Activated B cell treated with CpG ODN at 0.5 μM for 24 hours (primary cell): ENCODE measurements around the gene EPS15. TPM values are rescaled to one million over a fixed set of nuclear protein-coding genes. Genes with fewer than 3 reads are reported as not detected.

Source experiments
- ATAC-seq: fragments of 200-7000 bp; cut with Tn5 transposase; one replicate; pipeline ENCODE4 v1.10.0; 2021; ENCODE audit warnings: low read depth, mild to moderate bottlenecking, moderate library complexity
- CTCF ChIA-PET: fragments of 350-600 bp; sonication (Branson Sonifier 250); formaldehyde crosslinking; loops from one replicate; lab custom pipeline; 2021; ENCODE audit warnings: antibody characterized with exemption; lab: Charles Lee
- POLR2A ChIA-PET: fragments of 350-600 bp; sonication (Branson Sonifier 250); formaldehyde crosslinking; loops from one replicate; lab custom pipeline; 2021; ENCODE audit warnings: antibody characterized with exemption; lab: Charles Lee
- DNase-seq: peaks from one replicate; pipeline ENCODE4 v3.0.0; 2022
- H3K27ac Mint-ChIP-seq: one replicate; pipeline ENCODE4 v1.8.0; 2020; ENCODE audit warnings: mixed read lengths
- H3K27me3 Mint-ChIP-seq: one replicate; pipeline ENCODE4 v1.8.0; 2021; ENCODE audit warnings: mixed read lengths
- H3K36me3 Mint-ChIP-seq: one replicate; pipeline ENCODE4 v1.8.0; 2021; ENCODE audit warnings: low read depth, mixed read lengths
- H3K4me1 Mint-ChIP-seq: one replicate; pipeline ENCODE4 v1.8.0; 2021; ENCODE audit warnings: mixed read lengths
- H3K4me3 Mint-ChIP-seq: one replicate; pipeline ENCODE4 v1.8.0; 2020; ENCODE audit warnings: mild to moderate bottlenecking, mixed read lengths
- H3K9me3 Mint-ChIP-seq: one replicate; pipeline ENCODE4 v1.8.0; 2020; ENCODE audit warnings: mixed read lengths
- intact Hi-C: fragments of 100-400 bp; cut with micrococcal nuclease; formaldehyde crosslinking; loops from one replicate; pipeline ENCODE4 v1.15.1; 2024
- total RNA-seq: library from RNA; stranded (reverse); gene quantifications from 2 replicates; pipeline ENCODE4 v1.2.3, GENCODE V29; 2022
- TF ChIP-seq, protein P1 (sequence below): fragments of 200-600 bp; IDR thresholded peaks from one replicate; pipeline ENCODE4 v1.8.0; 2022; ENCODE audit warnings: antibody characterized with exemption, mild to moderate bottlenecking

EPS15 gene
- total RNA-seq, 1 donor from 2014 or later = 150 TPM

DNA sequence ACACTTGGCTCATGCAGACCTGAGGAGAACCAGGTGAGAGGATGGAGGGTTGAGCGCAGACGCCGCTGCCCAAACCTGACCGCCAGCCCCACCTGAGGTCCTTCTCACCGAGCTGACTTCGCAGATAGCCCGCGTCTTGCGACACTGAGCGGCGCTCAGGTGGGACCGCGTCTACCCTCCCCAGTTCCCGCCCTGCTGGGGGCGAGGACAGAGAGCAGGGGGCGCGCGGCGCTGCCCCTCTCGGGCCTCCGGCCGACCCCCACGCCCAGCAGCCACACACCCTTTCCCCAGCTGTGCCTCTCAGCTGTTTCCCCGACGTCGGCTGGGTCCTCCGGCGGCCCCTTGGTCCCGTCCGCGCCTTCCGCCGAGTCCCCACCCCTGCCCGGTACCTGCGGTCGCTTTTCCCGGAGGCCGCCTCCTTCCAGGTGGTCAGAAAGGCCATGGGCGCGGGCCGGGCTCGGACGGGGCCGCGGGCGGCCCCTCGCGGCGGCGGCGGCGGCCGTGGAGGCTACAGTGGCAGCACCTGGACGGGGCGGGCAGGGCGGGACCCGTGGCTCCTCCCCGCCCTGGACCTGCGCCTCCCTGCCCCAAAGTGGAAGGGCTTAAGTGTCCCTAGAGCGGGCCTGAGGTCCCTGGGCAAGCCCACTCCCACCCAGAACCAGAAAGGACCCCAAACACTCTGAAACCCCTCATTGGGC lies 174.3 kb downstream of the EPS15 start:
- no peak overlapping the region for H3K4me3 Mint-ChIP-seq
- H3K27me3 Mint-ChIP-seq = peaks cover 26% of the 10 kb centered on the region

DNA sequence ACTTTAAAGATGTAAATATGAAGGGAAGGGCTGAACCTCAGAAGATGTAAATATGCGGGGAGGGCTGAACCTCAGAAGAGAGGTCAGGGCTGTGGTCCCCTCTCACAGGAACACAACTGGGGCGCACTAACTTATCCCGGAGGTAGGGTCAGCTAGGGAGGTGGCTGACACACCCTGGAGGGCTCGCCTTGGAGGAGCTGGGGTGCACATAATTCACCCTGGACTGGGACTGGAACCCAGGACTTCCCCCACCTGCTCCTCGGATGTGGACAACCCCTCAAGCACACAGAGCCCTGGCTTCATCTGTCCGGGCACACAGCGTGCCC lies 174.8 kb downstream of the EPS15 start:
- Mint-ChIP-seq H3K36me3 (no peaks in the 10 kb centered on the region), H3K27ac (no peak overlapping the region), H3K4me1 (peaks cover 3% of the 10 kb centered on the region), H3K27me3 (peaks cover 26% of the 10 kb centered on the region), H3K9me3 (no peaks in the 10 kb centered on the region), H3K4me3 (no peak overlapping the region)
- ChIA-PET POLR2A (no interaction called here), CTCF (no interaction called here)
- TF ChIP-seq, protein P1, sequence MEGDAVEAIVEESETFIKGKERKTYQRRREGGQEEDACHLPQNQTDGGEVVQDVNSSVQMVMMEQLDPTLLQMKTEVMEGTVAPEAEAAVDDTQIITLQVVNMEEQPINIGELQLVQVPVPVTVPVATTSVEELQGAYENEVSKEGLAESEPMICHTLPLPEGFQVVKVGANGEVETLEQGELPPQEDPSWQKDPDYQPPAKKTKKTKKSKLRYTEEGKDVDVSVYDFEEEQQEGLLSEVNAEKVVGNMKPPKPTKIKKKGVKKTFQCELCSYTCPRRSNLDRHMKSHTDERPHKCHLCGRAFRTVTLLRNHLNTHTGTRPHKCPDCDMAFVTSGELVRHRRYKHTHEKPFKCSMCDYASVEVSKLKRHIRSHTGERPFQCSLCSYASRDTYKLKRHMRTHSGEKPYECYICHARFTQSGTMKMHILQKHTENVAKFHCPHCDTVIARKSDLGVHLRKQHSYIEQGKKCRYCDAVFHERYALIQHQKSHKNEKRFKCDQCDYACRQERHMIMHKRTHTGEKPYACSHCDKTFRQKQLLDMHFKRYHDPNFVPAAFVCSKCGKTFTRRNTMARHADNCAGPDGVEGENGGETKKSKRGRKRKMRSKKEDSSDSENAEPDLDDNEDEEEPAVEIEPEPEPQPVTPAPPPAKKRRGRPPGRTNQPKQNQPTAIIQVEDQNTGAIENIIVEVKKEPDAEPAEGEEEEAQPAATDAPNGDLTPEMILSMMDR = no peak
- ATAC-seq (no peak), DNase-seq (no peak)
- intact Hi-C loops = no loop called here

More for the DNA sequence above, 174.3 kb downstream of the EPS15 start:
- DNase-seq = no peak
- intact Hi-C loops = no loop called here
- Mint-ChIP-seq H3K4me1 (peaks cover 3% of the 10 kb centered on the region), H3K27ac (no peak overlapping the region), H3K9me3 (no peaks in the 10 kb centered on the region), H3K36me3 (no peaks in the 10 kb centered on the region)
- TF ChIP-seq, protein P1 = no peak
- POLR2A ChIA-PET = interaction anchor here (0.6 kb wide), 1 partner anchor 20 kb away, joined by 5 read pairs; no protein-coding TSS in a partner anchor
- ATAC-seq = no peak
- CTCF ChIA-PET = no interaction called here

DNA sequence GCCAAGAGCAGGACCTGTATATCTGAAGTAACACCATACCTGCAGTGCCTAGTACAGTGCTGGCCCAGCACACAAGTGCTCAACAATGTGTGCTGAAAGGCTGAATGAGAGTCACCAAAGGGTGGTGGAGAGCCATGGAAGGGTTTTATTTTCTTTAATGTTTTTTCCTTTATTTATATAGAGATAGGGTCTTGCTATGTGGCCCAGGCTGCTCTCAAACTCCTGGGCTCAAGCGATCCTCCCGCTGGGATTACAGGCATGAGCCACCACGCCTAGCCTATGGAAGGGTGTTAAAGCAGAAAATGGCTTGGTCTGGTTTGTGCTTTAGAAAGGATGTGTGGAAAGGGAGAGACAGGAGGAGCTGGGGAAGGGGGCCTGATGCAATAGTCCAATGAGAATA lies 175.4 kb downstream of the EPS15 start:
- DNase-seq (no peak), ATAC-seq (no peak)
- intact Hi-C loops = no loop called here
- Mint-ChIP-seq H3K4me3 (no peak overlapping the region), H3K4me1 (peaks cover 3% of the 10 kb centered on the region), H3K36me3 (no peaks in the 10 kb centered on the region), H3K27ac (no peak overlapping the region), H3K9me3 (no peaks in the 10 kb centered on the region), H3K27me3 (peaks cover 26% of the 10 kb centered on the region)
- TF ChIP-seq, protein P1 = no peak
- POLR2A ChIA-PET = no interaction called here
- CTCF ChIA-PET = no interaction called here

DNA sequence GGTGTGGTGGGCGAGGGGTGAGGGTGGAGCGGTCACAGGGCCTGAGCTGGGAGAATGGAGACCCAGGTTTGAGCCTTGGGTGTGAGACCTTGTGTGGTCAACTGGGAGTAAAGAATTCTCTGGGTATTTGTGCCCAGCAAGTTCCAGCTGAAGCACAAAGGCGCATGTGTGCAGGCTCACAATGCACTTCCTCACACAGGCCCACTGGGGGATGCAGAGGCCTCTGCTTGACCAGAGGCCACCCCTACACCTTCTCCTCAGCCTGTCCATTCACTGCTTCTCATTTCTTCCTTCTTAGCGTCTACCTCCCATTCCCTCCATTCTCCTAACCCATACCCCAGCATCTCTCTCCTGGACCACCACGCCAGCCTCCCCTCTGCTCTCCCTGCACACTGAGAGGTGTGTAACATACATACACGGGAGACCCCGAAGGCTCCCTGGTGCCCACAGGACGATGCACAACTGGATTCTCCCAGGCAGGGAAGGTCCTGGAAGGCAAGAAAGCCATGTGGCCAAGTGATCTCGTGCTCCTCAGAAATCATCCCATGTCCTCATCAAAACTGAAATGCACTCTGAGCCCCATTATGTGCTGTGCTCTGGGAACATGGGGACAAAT lies 176.4 kb downstream of the EPS15 start:
- DNase-seq = no peak
- no peak overlapping the region for H3K27ac Mint-ChIP-seq
- no peaks in the 10 kb centered on the region for H3K9me3 Mint-ChIP-seq
- peaks cover 27% of the 10 kb centered on the region for H3K27me3 Mint-ChIP-seq
- ATAC-seq = no peak
- TF ChIP-seq, protein P1 = no peak
- no peak overlapping the region for H3K4me3 Mint-ChIP-seq
- intact Hi-C loops = loop anchor here (1.0 kb wide), 1 partner anchor 427 kb away; no protein-coding TSS in a partner anchor
- POLR2A ChIA-PET = interaction anchor here (0.6 kb wide), 1 partner anchor 17 kb away, joined by 3 read pairs; no protein-coding TSS in a partner anchor
- peaks cover 3% of the 10 kb centered on the region for H3K4me1 Mint-ChIP-seq
- no peaks in the 10 kb centered on the region for H3K36me3 Mint-ChIP-seq
- CTCF ChIA-PET = interaction anchor here (1.2 kb wide), 1 partner anchor 426 kb away, joined by 3 read pairs; no protein-coding TSS in a partner anchor

DNA sequence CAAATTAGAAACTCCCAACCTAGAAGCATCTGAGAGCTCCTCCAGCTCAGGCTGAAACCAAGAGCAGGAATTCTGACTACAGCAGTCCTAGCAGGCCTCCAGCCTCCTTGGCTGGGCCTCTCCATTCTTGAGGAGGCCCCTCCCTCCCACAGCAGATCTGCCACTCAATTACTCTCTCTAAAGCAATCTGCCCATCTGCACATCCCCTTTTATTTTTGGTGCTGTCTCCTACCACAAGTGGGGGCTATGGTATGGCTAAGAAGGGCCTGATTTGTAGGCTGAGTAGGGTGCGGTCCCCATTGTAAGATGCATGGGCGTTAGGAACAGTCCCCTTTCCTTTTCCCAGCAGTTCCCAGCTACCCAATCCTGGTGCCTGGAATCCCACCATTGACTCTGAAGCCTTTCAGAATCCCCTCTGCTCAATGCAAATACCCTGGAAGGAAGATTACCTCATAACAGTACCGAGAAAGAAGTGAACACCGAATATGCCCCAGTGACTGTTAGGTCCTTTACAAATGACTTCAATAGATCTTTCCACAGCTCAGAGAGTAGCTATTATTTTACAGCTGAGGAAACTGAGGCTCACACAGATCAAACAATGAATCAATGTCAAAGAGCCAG lies 177.1 kb downstream of the EPS15 start:
- POLR2A ChIA-PET = interaction anchor here (0.6 kb wide), 1 partner anchor 18 kb away, joined by 3 read pairs; no protein-coding TSS in a partner anchor
- CTCF ChIA-PET = interaction anchor here (1.2 kb wide), 1 partner anchor 427 kb away, joined by 3 read pairs; no protein-coding TSS in a partner anchor
- no peak overlapping the region for H3K27ac Mint-ChIP-seq
- TF ChIP-seq, protein P1 = no peak
- H3K4me1 Mint-ChIP-seq = peaks cover 3% of the 10 kb centered on the region
- H3K4me3 Mint-ChIP-seq = no peak overlapping the region
- H3K27me3 Mint-ChIP-seq = peaks cover 28% of the 10 kb centered on the region
- no peaks in the 10 kb centered on the region for H3K9me3 Mint-ChIP-seq
- no peaks in the 10 kb centered on the region for H3K36me3 Mint-ChIP-seq
- no peak for DNase-seq
- intact Hi-C loops = loop anchor here (1.0 kb wide), 1 partner anchor 427 kb away; no protein-coding TSS in a partner anchor
- peak; percentile 52 for ATAC-seq
